ENCODE data around the gene VDR. TPM values are rescaled to one million over a fixed set of nuclear protein-coding genes. Genes with fewer than 3 reads are reported as not detected.

The VDR gene
- total RNA-seq, 1 donor from 2014 or later = 103 TPM

GRCh38 chr12:47818467-47819137 is 86.2 kb downstream of the VDR start:
- intact Hi-C loops (cut with micrococcal nuclease) = loop anchor here (1.0 to 10.0 kb wide), 5 partner anchors 10 to 1826 kb away; partner anchors contain the start of genes CCNT1 and SCAF11

GRCh38 chr12:47818007-47818376 is 86.8 kb downstream of the VDR start:
- intact Hi-C loops (cut with micrococcal nuclease) = loop anchor here (1.0 to 10.0 kb wide), 4 partner anchors 10 to 1826 kb away; partner anchors contain the start of genes CCNT1 and SCAF11

GRCh38 chr12:47817272-47818006 is 87.4 kb downstream of the VDR start:
- intact Hi-C loops (cut with micrococcal nuclease) = loop anchor here (1.0 to 10.0 kb wide), 4 partner anchors 9 to 1825 kb away; partner anchors contain the start of genes CCNT1 and SCAF11

GRCh38 chr12:47816403-47817271 is 88.2 kb downstream of the VDR start:
- intact Hi-C loops (cut with micrococcal nuclease) = loop anchor here (5.0 to 10.0 kb wide), 2 partner anchors 898 to 1824 kb away; partner anchors contain the start of genes CCNT1 and SCAF11

GRCh38 chr12:47815447-47815846 is 89.3 kb downstream of the VDR start:
- intact Hi-C loops (cut with micrococcal nuclease) = loop anchor here (5.0 to 10.0 kb wide), 2 partner anchors 899 to 1823 kb away; partner anchors contain the start of genes CCNT1 and SCAF11

- intact Hi-C loops (cut with micrococcal nuclease) = loop anchor here (5.0 to 10.0 kb wide), 4 partner anchors 452 to 1822 kb away; partner anchors contain the start of genes CCNT1 and SCAF11
Observed at GRCh38 chr12:47814539-47815170, 90.1 kb downstream of the VDR start.

- intact Hi-C loops (cut with micrococcal nuclease) = loop anchor here (1.0 to 10.0 kb wide), 8 partner anchors 19 to 1596 kb away; partner anchors contain the start of genes ASB8, CCNT1 and VDR
Observed at GRCh38 chr12:47813511-47814196, 91.1 kb downstream of the VDR start.

- intact Hi-C loops (cut with micrococcal nuclease) = loop anchor here (1.0 to 10.0 kb wide), 8 partner anchors 20 to 1596 kb away; partner anchors contain the start of genes ASB8, CCNT1 and VDR
Observed at GRCh38 chr12:47812797-47813510, 91.8 kb downstream of the VDR start.

- intact Hi-C loops (cut with micrococcal nuclease) = loop anchor here (2.0 to 10.0 kb wide), 6 partner anchors 21 to 1595 kb away; partner anchors contain the start of genes CCNT1 and VDR
Observed at GRCh38 chr12:47811581-47812484, 93.0 kb downstream of the VDR start.

- intact Hi-C loops (cut with micrococcal nuclease) = loop anchor here (5.0 to 10.0 kb wide), 3 partner anchors 449 to 1594 kb away; partner anchors contain the start of gene CCNT1
Observed at GRCh38 chr12:47811072-47811396, 93.8 kb downstream of the VDR start.

- intact Hi-C loops (cut with micrococcal nuclease) = loop anchor here (1.0 to 2.0 kb wide), 3 partner anchors 37 to 597 kb away; partner anchors contain the start of gene SLC48A1
Observed at GRCh38 chr12:47809518-47809917, 95.3 kb downstream of the VDR start.

- intact Hi-C loops (cut with micrococcal nuclease) = loop anchor here (1.0 to 2.0 kb wide), 7 partner anchors 10 to 596 kb away; partner anchors contain the start of genes RPAP3 and SLC48A1
Observed at GRCh38 chr12:47808574-47809365, 96.0 kb downstream of the VDR start.

GRCh38 chr12:47808050-47808449 is 96.7 kb downstream of the VDR start:
- intact Hi-C loops (cut with micrococcal nuclease) = loop anchor here (1.0 to 2.0 kb wide), 6 partner anchors 10 to 595 kb away; partner anchors contain the start of genes RPAP3 and SLC48A1

- intact Hi-C loops (cut with micrococcal nuclease) = no loop called here
Observed at GRCh38 chr12:47807338-47807737, 97.5 kb downstream of the VDR start.

- intact Hi-C loops (cut with micrococcal nuclease) = loop anchor here (2.0 kb wide), 1 partner anchor 63 kb away; no protein-coding TSS in a partner anchor
Observed at GRCh38 chr12:47805417-47805816, 99.4 kb downstream of the VDR start.

- intact Hi-C loops (cut with micrococcal nuclease) = loop anchor here (2.0 kb wide), 1 partner anchor 61 kb away; no protein-coding TSS in a partner anchor
Observed at GRCh38 chr12:47804171-47804570, 100.6 kb downstream of the VDR start.
